HFFc6 (cell line): ENCODE measurements around the gene MYEOV. TPM values are rescaled to one million over a fixed set of nuclear protein-coding genes. Genes with fewer than 3 reads are reported as not detected.

Experiments used
- DNase-seq: peaks from one replicate; pipeline ENCODE4 v3.0.0-alpha.2; 2018
- H3K27ac Mint-ChIP-seq: 2 replicates; pipeline ENCODE4 v1.8.0; 2020; ENCODE audit warnings: mild to moderate bottlenecking, mixed read lengths
- H3K27me3 Mint-ChIP-seq: 2 replicates; pipeline ENCODE4 v1.8.0; 2021; ENCODE audit warnings: mild to moderate bottlenecking, moderate library complexity, mixed read lengths; ENCODE audit not compliant: insufficient read depth
- H3K36me3 Mint-ChIP-seq: 2 replicates; pipeline ENCODE4 v1.8.0; 2021; ENCODE audit warnings: low read depth, mixed read lengths
- H3K4me1 Mint-ChIP-seq: 2 replicates; pipeline ENCODE4 v1.8.0; 2020; ENCODE audit warnings: low read depth, mixed read lengths
- H3K4me3 Mint-ChIP-seq: 2 replicates; pipeline ENCODE4 v1.8.0; 2020; ENCODE audit warnings: mild to moderate bottlenecking, moderate library complexity, mixed read lengths
- H3K9me3 Mint-ChIP-seq: 2 replicates; pipeline ENCODE4 v1.8.0; 2020; ENCODE audit warnings: mild to moderate bottlenecking, mixed read lengths
- total RNA-seq, 6 experiments: library from RNA; stranded (reverse); fragmentation: NEBNext Ultra II Directional; extraction: Animal tissue kit (Norgen Biotek cat#: 25700); gene quantifications; 2 replicates in 1 of 6; 3 replicates in 5 of 6; pipeline ENCODE4 v1.2.3, GENCODE V29; 2021
- TF ChIP-seq, protein P1 (sequence below): fragments of 200-600 bp; sonication (generic); IDR thresholded peaks from 2 replicates; pipeline ENCODE4 v1.5.0; 2021; ENCODE audit warnings: antibody characterized with exemption, mild to moderate bottlenecking

MYEOV gene
- total RNA-seq, 6 experiments from 2014 or later, result 55.5 to 93.3 (median 79.9) TPM

DNA sequence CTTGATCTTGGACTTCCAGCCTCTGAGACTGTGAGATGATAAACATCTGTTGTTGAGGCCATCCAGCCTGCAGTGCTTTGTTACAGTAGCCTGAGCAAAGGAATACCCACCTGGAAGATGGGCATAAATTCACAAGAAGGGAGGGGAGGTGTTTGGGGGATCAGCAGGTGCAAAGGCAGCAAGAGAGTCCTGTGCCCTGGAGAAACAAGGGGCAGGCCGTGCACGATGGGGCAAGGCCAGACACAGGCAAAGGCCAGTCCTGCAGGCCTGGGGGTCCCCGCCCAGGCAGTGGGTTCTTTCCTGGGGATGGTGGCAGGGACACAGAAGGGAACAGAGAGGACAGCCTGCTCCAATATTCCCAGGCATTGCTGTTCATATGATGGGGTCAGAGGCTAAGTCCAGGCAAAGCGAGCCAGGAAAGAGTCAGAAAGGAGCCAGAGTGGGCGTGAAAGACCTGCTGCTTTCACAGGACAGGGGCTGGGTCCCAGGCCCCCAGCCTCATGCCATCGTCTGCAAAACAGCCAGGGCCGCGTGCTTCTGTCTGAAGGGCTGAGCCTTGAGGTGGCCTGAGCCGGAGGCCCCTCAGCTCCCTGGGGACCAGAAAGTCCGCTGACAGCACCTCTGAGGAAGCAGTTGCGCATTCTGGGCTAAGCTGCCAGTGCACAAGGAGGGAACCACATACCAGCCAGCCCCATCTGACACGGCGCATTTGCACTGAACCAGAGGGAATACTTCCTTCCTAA is 48.8 kb downstream of the MYEOV start:
- H3K36me3 Mint-ChIP-seq, result peaks cover 84% of the 10 kb centered on the region
- no peaks in the 10 kb centered on the region for H3K27me3 Mint-ChIP-seq
- no peak overlapping the region for H3K4me3 Mint-ChIP-seq
- peaks cover 7% of the 10 kb centered on the region for H3K9me3 Mint-ChIP-seq
- H3K4me1 Mint-ChIP-seq, result peaks cover 61% of the 10 kb centered on the region
- DNase-seq, result no peak
- TF ChIP-seq, protein P1, sequence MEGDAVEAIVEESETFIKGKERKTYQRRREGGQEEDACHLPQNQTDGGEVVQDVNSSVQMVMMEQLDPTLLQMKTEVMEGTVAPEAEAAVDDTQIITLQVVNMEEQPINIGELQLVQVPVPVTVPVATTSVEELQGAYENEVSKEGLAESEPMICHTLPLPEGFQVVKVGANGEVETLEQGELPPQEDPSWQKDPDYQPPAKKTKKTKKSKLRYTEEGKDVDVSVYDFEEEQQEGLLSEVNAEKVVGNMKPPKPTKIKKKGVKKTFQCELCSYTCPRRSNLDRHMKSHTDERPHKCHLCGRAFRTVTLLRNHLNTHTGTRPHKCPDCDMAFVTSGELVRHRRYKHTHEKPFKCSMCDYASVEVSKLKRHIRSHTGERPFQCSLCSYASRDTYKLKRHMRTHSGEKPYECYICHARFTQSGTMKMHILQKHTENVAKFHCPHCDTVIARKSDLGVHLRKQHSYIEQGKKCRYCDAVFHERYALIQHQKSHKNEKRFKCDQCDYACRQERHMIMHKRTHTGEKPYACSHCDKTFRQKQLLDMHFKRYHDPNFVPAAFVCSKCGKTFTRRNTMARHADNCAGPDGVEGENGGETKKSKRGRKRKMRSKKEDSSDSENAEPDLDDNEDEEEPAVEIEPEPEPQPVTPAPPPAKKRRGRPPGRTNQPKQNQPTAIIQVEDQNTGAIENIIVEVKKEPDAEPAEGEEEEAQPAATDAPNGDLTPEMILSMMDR, result no peak
- H3K27ac Mint-ChIP-seq, result peak overlapping the region; percentile 24; the same call in 1 of the 2 replicates

DNA sequence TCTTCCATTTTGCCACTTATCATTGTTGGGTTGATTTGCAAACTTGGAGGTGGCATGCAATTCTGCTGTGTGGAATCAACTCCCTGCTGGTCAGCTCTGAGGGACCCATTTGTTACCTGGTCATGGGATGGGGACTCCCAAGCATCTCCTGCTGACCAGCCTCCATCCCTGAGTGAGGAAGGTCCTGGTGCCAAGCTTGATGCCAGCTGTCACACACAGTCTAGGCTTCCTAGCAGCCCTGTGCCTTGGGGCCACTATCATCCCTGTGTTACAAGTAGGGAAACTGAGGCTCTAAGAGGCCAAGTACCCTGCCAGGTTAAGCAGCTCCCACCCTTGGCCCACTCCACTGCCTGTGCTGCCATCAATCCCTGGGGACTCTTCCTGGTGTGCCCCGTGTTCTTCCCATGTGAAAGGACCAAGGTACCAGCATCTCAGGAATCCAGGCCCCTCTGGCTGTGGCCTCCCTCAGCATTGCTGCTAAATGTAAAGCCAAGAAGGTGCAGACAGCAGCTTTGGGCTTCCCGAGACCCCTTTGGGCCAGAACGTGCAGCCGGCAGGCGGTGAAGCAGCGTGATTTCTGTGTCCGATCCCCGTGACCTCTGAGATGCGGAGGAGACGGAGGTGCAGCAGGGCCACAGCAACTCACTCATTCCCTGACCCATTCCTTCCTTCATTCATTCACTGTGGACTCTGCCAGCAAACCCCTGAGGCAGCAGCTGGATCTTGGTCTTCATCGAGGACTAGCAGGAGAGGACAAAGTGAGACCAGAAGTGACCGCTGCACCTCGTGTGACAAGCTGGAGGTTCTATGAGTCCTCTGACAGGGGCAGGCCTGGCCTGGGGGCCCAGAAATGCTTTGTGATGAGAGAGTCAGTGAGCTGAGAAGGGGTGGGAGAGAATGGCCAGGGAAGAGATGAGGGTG is 49.7 kb downstream of the MYEOV start:
- peaks cover 89% of the 10 kb centered on the region for H3K36me3 Mint-ChIP-seq
- H3K4me3 Mint-ChIP-seq, result no peak overlapping the region
- H3K27ac Mint-ChIP-seq, result peak overlapping the region; percentile 24; the same call in 1 of the 2 replicates
- H3K4me1 Mint-ChIP-seq, result peaks cover 64% of the 10 kb centered on the region
- DNase-seq, result no peak
- TF ChIP-seq, protein P1, result no peak
- no peaks in the 10 kb centered on the region for H3K27me3 Mint-ChIP-seq
- H3K9me3 Mint-ChIP-seq, result peaks cover 12% of the 10 kb centered on the region

DNA sequence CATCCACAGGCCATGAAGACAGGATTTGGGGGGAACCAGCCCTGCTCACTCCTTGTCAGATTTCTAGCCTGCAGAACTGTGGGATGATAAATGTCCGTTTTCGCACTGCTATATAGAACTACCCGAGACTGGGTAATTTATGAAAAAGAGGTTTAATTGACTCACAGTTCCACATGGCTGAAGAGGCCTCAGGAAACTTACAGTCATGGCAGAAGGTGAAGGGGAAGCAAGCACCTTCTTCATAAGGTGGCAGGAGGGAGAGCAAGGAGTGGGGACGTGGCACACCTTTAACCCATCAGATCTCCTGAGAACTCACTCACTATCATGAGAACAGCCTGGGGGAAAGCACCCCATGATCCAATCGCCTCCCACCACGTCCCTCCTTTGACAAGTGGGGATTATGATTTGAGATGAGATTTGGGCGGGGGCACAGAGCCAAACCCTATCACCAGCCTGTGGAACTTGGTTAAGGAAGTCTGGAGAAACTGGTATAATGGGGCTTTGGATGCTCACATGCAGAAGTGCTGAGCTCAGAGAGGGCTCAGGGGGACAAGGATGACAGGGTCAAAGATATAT is 50.7 kb downstream of the MYEOV start:
- Mint-ChIP-seq H3K27ac (no peak overlapping the region), H3K4me3 (no peak overlapping the region), H3K27me3 (no peaks in the 10 kb centered on the region), H3K4me1 (peaks cover 65% of the 10 kb centered on the region), H3K36me3 (peaks cover 87% of the 10 kb centered on the region), H3K9me3 (peaks cover 19% of the 10 kb centered on the region)
- no peak for DNase-seq
- TF ChIP-seq, protein P1, result no peak

Other genes starting within 250 kb of the MYEOV start
- gene TPCN2, start 245.2 kb upstream of the MYEOV start, total RNA-seq, result 10 to 100 TPM in 1 of 6 experiments, 1 to 10 TPM in 5; 8.0 to 11.2 (median 9.0) TPM
- gene SMIM38, start 138.2 kb upstream of the MYEOV start, total RNA-seq, result not detected
- not detected for gene LINC01488, start 187.5 kb downstream of the MYEOV start, total RNA-seq